SKM-1 treated with dmso at 0.1 percent for 144 hours (cell line): Measurements from ENCODE around the gene CST6.

Experiments used
- DNase-seq: peaks from one replicate; lab custom pipeline; 2025; ENCODE audit not compliant: unreplicated experiment; lab: John Stamatoyannopoulos, UW

The CST6 gene

GRCh38 chr11:66011785-66012303 is at the start of gene CST6:
TSS of gene CST6 (plus strand) at chr11:66012008. CDS start at chr11:66012045, 37 bp downstream.
- DNase-seq = no peak

DNA sequence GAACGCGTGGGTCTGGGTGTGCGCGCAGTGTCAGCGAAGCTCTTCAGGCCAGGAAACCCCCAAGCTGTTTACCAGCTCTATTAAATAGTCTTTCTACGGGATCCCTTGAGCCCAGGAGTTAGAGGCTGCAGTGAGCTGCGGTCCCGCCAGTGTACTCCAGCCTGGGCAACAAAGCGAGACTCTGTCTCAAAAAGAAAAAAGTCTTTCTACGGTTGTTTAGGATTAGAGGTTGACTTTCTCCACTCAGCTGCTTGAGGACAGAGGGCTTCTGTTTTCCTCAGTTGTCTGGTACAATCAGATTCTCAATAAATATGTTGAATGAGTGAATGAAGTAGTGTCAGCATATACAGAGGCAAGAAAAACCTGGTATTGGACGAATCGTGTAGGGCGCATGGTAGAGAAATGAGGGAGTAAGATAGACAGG is 49.7 kb upstream of the CST6 start:
- no peak for DNase-seq

- no peak for DNase-seq
These were observed 46.9 kb upstream of the CST6 start for GRCh38 chr11:65964906-65965305.

DNA sequence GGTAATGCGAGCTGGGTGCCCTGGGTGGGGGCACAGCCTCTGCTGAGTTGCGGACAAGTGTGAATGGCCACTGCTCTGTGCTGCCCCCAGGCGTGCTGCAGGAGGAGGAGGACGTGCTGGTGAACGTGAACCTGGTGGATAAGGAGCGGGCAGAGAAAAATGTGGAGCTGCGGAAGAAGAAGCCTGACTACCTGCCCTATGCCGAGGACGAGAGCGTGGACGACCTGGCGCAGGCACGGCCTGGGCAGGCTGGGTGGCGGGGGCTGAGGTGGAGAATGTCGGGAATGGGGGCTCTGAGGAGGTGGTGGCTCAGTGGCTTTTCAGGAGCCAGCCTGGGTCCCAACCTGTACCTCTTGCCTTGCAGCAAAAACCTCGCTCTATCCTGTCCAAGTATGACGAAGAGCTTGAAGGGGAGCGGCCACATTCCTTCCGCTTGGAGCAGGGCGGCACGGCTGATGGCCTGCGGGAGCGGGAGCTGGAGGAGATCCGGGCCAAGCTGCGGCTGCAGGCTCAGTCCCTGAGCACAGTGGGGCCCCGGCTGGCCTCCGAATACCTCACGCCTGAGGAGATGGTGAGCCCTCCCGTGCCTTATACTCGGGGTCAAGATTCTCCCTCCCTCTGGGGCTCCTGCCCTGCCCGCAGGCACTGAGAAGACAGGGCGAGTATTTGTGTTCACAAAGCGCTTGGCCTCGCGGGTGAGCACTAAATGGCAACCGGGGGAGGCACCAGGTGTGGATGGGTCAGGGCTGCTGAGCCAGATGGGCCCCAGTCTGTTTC is 45.6 kb upstream of the CST6 start:
- no peak for DNase-seq

- DNase-seq = no peak
These were observed 44.4 kb upstream of the CST6 start for GRCh38 chr11:65967329-65967934.

DNA sequence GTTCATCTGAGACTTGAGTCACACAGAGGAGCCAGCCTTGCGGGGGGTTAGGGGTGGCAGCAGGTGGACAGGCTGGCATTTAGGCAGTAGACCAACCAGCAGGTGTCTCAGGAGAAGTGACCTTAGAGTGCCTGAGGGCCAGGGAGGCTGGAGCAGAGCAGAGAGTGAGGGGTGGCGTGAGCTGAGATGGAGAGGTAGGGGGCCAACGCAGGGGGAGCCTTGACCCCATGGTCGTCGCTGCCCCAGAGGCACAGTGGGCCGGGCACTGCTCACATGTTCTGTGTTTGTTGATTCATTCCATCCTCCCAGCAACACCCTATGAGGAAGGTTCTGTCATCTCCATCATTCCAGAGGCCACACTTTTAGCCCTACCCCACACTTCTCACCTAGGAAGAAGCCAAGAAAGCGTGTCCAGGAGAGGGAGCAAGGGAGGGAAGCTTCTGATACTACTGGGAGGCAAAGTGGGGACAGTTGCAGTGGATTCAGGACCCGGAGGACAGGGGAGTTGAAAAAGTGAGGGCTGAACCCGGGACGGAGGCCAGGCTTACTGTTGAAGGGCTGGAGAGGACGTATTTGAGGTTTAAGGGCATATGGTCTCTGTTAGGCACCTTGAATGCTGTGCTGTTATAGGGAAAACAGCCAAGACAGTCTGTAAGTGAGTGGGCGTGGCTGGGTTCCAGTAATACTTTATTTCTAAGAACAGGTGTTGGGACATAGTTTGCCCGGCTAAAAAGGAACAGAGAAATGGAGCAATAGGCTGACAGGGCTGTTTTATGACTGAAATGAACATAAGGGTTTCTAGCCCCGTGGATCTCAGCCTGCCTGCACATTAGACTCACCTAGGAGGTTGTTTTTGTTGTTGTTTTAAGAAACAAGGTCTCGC is 43.0 kb upstream of the CST6 start:
- no peak for DNase-seq

- no peak for DNase-seq
These were observed 39.7 kb upstream of the CST6 start for GRCh38 chr11:65972116-65972515.

GRCh38 chr11:65973439-65974110 is 38.2 kb upstream of the CST6 start:
- no peak for DNase-seq

DNA sequence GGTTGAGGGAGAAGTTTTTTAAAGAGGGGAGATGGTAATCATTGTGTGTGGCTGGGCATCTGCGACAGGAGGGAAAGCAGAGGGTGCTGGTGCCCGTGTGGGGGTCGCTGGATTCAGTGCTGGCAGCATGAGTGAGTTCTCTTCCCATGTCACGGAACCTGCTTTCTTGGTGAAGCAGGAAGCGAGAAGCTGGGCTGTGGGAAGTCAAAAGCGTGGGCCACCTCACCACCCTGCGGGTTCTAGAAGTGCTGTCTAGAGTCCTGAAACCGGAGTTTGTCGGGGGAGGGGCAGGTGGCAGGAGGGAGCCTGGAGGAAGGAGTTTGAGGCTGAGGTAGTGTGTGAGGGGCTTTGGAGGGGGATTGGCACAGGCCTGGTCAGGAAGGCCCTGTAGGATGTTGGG is 36.0 kb upstream of the CST6 start:
- no peak for DNase-seq

GRCh38 chr11:65976216-65977176 is 35.3 kb upstream of the CST6 start:
- no peak for DNase-seq

GRCh38 chr11:65977621-65978390 is 34.0 kb upstream of the CST6 start:
- no peak for DNase-seq

GRCh38 chr11:65978391-65979238 is 33.2 kb upstream of the CST6 start:
- DNase-seq = no peak

GRCh38 chr11:65979261-65979759 is 32.5 kb upstream of the CST6 start:
- DNase-seq = no peak

GRCh38 chr11:65981101-65981740 is 30.6 kb upstream of the CST6 start:
- no peak for DNase-seq

DNA sequence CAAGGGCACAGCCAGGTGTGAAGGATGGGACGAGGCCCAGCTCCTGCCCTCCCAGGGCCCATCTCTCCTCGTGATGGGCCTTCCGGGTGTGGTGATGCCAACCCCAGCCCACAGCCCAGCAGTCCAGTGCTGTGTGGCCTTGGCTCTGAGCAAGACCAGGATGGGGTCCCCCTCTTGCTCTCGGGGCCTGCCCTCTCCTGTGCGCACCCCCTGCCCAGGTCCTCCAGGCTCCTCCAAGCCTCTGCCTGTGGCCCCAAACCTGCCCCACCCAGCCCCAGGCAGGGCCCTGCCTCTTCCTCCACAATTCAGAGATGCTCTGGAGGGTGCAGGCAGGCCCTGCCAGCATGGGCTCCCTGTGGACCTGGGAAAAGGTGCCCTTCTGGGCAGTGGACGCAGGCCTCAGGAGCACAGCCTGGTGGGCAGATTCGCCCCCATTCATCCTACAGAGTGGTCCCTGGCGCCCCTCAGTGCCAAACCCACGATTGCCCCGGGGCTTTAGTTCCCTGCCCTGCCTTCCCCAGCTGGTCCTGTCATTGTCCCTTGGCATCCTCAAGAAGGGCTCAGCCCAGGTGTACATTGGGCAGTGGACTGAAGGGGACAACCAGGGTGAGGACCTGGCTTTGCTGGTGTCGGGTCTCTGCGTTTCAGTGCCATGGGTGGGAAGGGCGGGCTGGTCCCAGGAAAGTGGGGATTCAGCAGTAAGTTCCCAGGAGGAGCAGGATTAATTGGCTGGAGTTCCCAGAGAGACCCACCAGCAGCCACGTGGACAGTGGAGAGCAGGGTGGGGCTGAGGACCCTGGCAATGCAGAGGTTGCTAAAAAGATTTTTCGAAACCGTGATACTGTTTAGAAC is 29.6 kb upstream of the CST6 start:
- DNase-seq = no peak

DNA sequence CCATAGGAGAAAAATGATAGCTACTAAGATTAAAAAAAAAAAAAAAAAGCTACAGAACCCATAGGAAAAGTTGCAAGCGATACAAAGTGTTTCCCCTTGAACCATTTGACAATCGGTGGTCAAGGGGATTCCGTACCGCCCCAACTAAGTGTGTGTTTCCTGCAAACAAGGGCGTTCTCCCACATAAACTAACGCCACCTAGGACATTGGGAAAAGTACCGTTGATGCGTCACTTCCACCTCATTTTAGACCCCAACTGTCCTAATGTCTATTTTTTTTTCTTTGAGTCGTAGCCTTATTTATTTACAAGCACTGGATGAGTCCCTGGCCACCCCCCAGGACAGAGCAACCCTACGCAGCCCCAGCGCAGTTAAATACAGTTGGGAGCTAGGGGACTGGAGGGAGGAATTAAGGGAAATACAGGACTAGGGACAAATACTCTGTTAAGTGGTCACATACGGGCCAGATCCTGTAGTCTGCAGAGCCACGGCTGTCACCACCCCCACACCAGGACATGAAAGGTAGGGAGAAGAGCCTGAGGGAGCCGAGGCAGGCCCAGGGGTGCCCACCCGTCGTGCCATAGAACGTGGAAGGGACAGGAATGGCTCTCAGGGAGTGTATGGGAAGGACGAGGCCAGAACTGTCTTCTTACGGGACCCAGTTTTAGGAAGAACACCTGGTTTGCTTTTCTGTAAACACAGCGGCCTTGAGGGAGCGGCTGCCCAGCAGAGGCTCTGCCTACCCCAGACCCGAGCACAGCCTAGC is 28.8 kb upstream of the CST6 start:
- DNase-seq = no peak
